ENCODE results near the gene NYAP1.
"Not testable (repeated sequence)": the region's sequence is repeated elsewhere in the genome, so short reads cannot be mapped to it uniquely, and the experiment has no call there.

The NYAP1 gene

GRCh38 chr7:100483722-100484672 is at the start of gene NYAP1:
NYAP1 (plus strand) TSS chr7:100483927; CDS start chr7:100485312, 1,385 bp downstream.
- DNase-seq, result peak; percentile 30

GRCh38 chr7:100434297-100435144 is 49.2 kb upstream of the NYAP1 start:
- DNase-seq, result no peak

- DNase-seq, result peak; percentile 46
Measured at GRCh38 chr7:100435401-100436304, 48.1 kb upstream of the NYAP1 start.

- DNase-seq, result no peak
Measured at GRCh38 chr7:100437150-100438100, 46.3 kb upstream of the NYAP1 start.

- no peak for DNase-seq
Measured at GRCh38 chr7:100438172-100438571, 45.6 kb upstream of the NYAP1 start.

GRCh38 chr7:100438731-100439130 is 45.0 kb upstream of the NYAP1 start:
- DNase-seq, result not testable (repeated sequence)

GRCh38 chr7:100439244-100439643 is 44.5 kb upstream of the NYAP1 start:
- not testable (repeated sequence) for DNase-seq

- DNase-seq, result no peak
Measured at GRCh38 chr7:100441641-100442535, 41.8 kb upstream of the NYAP1 start.

GRCh38 chr7:100443096-100443840 is 40.5 kb upstream of the NYAP1 start:
- DNase-seq, result no peak

GRCh38 chr7:100444311-100445278 is 39.1 kb upstream of the NYAP1 start:
- no peak for DNase-seq

- DNase-seq, result no peak
Measured at GRCh38 chr7:100446040-100446439, 37.7 kb upstream of the NYAP1 start.

- DNase-seq, result not testable (repeated sequence)
Measured at GRCh38 chr7:100447363-100447762, 36.4 kb upstream of the NYAP1 start.

GRCh38 chr7:100449190-100449795 is 34.4 kb upstream of the NYAP1 start:
- DNase-seq, result no peak

- DNase-seq, result no peak
Measured at GRCh38 chr7:100452513-100452912, 31.2 kb upstream of the NYAP1 start.

GRCh38 chr7:100453854-100454253 is 29.9 kb upstream of the NYAP1 start:
- not testable (repeated sequence) for DNase-seq

GRCh38 chr7:100455206-100455605 is 28.5 kb upstream of the NYAP1 start:
- no peak for DNase-seq

GRCh38 chr7:100456562-100456961 is 27.2 kb upstream of the NYAP1 start:
- no peak for DNase-seq

- DNase-seq, result no peak
Measured at GRCh38 chr7:100457033-100457432, 26.7 kb upstream of the NYAP1 start.

Measured in stimulated activated CD4-positive, alpha-beta T cell treated with anti-CD3 and anti-CD28 coated beads, Interleukin-4, amount 100 ng/mL, for 24 hours (primary cell).